ENCODE data around the gene AGBL4.

Gene AGBL4

DNA sequence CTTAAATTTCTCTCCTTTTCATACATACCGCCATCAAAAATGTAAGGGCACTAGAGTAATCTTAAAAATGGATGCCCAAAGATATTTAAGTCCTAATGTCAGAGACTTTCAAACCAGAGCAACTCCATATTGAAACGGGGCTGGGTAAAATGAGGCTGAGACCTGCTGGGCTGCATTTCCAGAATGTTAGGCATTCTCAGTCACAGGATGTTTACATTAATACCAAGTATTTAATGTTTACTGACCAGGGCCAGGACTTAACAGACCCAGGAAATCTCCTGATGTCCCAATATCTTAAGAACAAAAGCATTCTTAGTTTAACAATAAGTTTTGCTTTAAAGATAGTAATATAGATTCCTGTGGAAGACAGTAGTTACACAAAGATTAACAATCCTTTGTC lies 683.2 kb downstream of the AGBL4 start:
- ATAC-seq = no peak
- TF ChIP-seq POU6F1 (CRISPR knock-in tag; IDR thresholded peaks at IDR 0.05; ENCODE audit: borderline replicate concordance, low read depth) (no peak), ESRRG (CRISPR knock-in tag; IDR thresholded peaks at IDR 0.05) (no peak), CSRNP3 (CRISPR knock-in tag; IDR thresholded peaks at IDR 0.05) (no peak), ARNTL (CRISPR knock-in tag; IDR thresholded peaks at IDR 0.05; ENCODE audit: borderline replicate concordance, low read depth) (no peak), OSR1 (CRISPR knock-in tag; IDR thresholded peaks at IDR 0.05) (no peak), PPARA (CRISPR knock-in tag; IDR thresholded peaks at IDR 0.05; ENCODE audit: borderline replicate concordance) (no peak), ZNF8 (CRISPR knock-in tag; IDR thresholded peaks at IDR 0.05) (no peak), BACH2 (CRISPR knock-in tag; IDR thresholded peaks at IDR 0.05; ENCODE audit: borderline replicate concordance) (no peak), ZC3H10 (CRISPR knock-in tag; IDR thresholded peaks at IDR 0.05) (no peak), ZFP3 (CRISPR knock-in tag; IDR thresholded peaks at IDR 0.05) (no peak), ISL1 (CRISPR knock-in tag; IDR thresholded peaks at IDR 0.05) (no peak), RARB (CRISPR knock-in tag; IDR thresholded peaks at IDR 0.05) (no peak), ZNF565 (CRISPR knock-in tag; conservative IDR thresholded peaks at IDR 0.05; ENCODE audit: low read depth) (no peak)
- TF ChIP-seq, protein P1, sequence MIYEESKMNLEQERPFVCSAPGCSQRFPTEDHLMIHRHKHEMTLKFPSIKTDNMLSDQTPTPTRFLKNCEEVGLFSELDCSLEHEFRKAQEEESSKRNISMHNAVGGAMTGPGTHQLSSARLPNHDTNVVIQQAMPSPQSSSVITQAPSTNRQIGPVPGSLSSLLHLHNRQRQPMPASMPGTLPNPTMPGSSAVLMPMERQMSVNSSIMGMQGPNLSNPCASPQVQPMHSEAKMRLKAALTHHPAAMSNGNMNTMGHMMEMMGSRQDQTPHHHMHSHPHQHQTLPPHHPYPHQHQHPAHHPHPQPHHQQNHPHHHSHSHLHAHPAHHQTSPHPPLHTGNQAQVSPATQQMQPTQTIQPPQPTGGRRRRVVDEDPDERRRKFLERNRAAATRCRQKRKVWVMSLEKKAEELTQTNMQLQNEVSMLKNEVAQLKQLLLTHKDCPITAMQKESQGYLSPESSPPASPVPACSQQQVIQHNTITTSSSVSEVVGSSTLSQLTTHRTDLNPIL (CRISPR knock-in tag; IDR thresholded peaks at IDR 0.05; ENCODE audit: low read depth) = no peak
- TF ChIP-seq, protein P2, sequence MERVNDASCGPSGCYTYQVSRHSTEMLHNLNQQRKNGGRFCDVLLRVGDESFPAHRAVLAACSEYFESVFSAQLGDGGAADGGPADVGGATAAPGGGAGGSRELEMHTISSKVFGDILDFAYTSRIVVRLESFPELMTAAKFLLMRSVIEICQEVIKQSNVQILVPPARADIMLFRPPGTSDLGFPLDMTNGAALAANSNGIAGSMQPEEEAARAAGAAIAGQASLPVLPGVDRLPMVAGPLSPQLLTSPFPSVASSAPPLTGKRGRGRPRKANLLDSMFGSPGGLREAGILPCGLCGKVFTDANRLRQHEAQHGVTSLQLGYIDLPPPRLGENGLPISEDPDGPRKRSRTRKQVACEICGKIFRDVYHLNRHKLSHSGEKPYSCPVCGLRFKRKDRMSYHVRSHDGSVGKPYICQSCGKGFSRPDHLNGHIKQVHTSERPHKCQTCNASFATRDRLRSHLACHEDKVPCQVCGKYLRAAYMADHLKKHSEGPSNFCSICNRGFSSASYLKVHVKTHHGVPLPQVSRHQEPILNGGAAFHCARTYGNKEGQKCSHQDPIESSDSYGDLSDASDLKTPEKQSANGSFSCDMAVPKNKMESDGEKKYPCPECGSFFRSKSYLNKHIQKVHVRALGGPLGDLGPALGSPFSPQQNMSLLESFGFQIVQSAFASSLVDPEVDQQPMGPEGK (CRISPR knock-in tag; IDR thresholded peaks at IDR 0.05; ENCODE audit: borderline replicate concordance) = no peak

- TF ChIP-seq ISL1 (CRISPR knock-in tag; IDR thresholded peaks at IDR 0.05) (peak; percentile 94), ESRRG (CRISPR knock-in tag; IDR thresholded peaks at IDR 0.05) (no peak), ZFP30 (CRISPR knock-in tag; IDR thresholded peaks at IDR 0.05) (no peak), ZFP3 (CRISPR knock-in tag; IDR thresholded peaks at IDR 0.05) (no peak), ZNF70 (CRISPR knock-in tag; IDR thresholded peaks at IDR 0.05) (no peak), CSRNP3 (CRISPR knock-in tag; IDR thresholded peaks at IDR 0.05) (no peak)
Observed at GRCh38 chr1:49339043-49339442, 684.7 kb downstream of the AGBL4 start.

GRCh38 chr1:49337251-49337650 lies 686.5 kb downstream of the AGBL4 start:
- ATAC-seq = no peak
- TF ChIP-seq CSRNP3 (CRISPR knock-in tag; IDR thresholded peaks at IDR 0.05) (no peak), RARB (CRISPR knock-in tag; IDR thresholded peaks at IDR 0.05) (no peak), TCF4 (CRISPR knock-in tag; IDR thresholded peaks at IDR 0.05; ENCODE audit: borderline replicate concordance) (no peak), TOX (CRISPR knock-in tag; IDR thresholded peaks at IDR 0.05; ENCODE audit: borderline replicate concordance) (no peak), POU6F1 (CRISPR knock-in tag; IDR thresholded peaks at IDR 0.05; ENCODE audit: borderline replicate concordance, low read depth) (no peak), CSDC2 (CRISPR knock-in tag; IDR thresholded peaks at IDR 0.05) (no peak), ARNTL (CRISPR knock-in tag; IDR thresholded peaks at IDR 0.05; ENCODE audit: borderline replicate concordance, low read depth) (no peak), SNAI2 (CRISPR knock-in tag; IDR thresholded peaks at IDR 0.05) (no peak), ZNF8 (CRISPR knock-in tag; IDR thresholded peaks at IDR 0.05) (no peak), ZC3H10 (CRISPR knock-in tag; IDR thresholded peaks at IDR 0.05) (no peak), OSR1 (CRISPR knock-in tag; IDR thresholded peaks at IDR 0.05) (no peak), GLIS3 (CRISPR knock-in tag; IDR thresholded peaks at IDR 0.05) (no peak)
- TF ChIP-seq, protein P2 (CRISPR knock-in tag; IDR thresholded peaks at IDR 0.05; ENCODE audit: borderline replicate concordance) = no peak
- TF ChIP-seq, protein P1 (CRISPR knock-in tag; IDR thresholded peaks at IDR 0.05; ENCODE audit: low read depth) = no peak

More at GRCh38 chr1:49339043-49339442, 684.7 kb downstream of the AGBL4 start:
- peak; percentile 28; the same call in 1 of the 3 replicates for ATAC-seq
